Panc1 (cell line): ENCODE data around the gene SELENOF.

Source experiments
- CTCF ChIP-seq: fragments of 450-650 bp; IDR thresholded peaks from 2 replicates; pipeline ENCODE4 v1.5.1; 2017; ENCODE audit warnings: mild to moderate bottlenecking
- POLR2AphosphoS5 ChIP-seq: IDR thresholded peaks from 2 replicates; pipeline ENCODE4 v1.6.1; 2012; ENCODE audit warnings: mild to moderate bottlenecking, low read depth, low read length, moderate library complexity
- REST ChIP-seq, 2 experiments: IDR thresholded peaks; 2 replicates each; pipeline ENCODE4 v1.6.1; 2011 to 2012; ENCODE audit warnings: low read depth in 2 of 2, control low read depth in 1 of 2, low read length in 1 of 2, mild to moderate bottlenecking in 1 of 2, moderate library complexity in 1 of 2; ENCODE audit not compliant: insufficient read depth in 1 of 2
- TCF7L2 ChIP-seq: IDR thresholded peaks from 2 replicates; pipeline ENCODE4 v1.6.1; 2011; ENCODE audit warnings: mild to moderate bottlenecking, low read depth, low read length, inconsistent platforms

- no peak for TF ChIP-seq CTCF
- TF ChIP-seq POLR2AphosphoS5 = no peak
- TF ChIP-seq TCF7L2 = no peak
- TF ChIP-seq REST (IDR thresholded peaks at IDR 0.05; ENCODE audit: insufficient read depth in 1 of 2, low read depth in 2 of 2, low read length in 1 of 2) = no peak
These were observed 28.8 kb upstream of the SELENOF start for GRCh38 chr1:86942743-86943142.
